Vagina (tissue), 2 donors: Measurements from ENCODE around the gene EHBP1. TPM values are rescaled to one million over a fixed set of nuclear protein-coding genes. Genes with fewer than 3 reads are reported as not detected.

ENCODE experiments used
- DNase-seq, 2 donors: peaks; one replicate each; pipeline ENCODE4 v3.0.0-alpha.2; 2017; ENCODE audit errors: extremely low spot score in 2 of 2
- H3K27ac ChIP-seq: fragments of 200-600 bp; sonication (generic); one replicate; pipeline ENCODE4 v1.5.1; 2019
- H3K27me3 ChIP-seq: fragments of 200-600 bp; sonication (generic); one replicate; pipeline ENCODE4 v1.5.1; 2019
- H3K36me3 ChIP-seq, 2 donors: fragments of 200-600 bp; sonication (generic); one replicate each; pipeline ENCODE4 v1.5.1; 2017 to 2019
- H3K4me1 ChIP-seq: fragments of 200-600 bp; sonication (generic); one replicate; pipeline ENCODE4 v1.5.1; 2019
- H3K4me3 ChIP-seq, 2 donors: fragments of 200-600 bp; sonication (generic); 1 replicate in 1 of 2; 2 replicates in 1 of 2; pipeline ENCODE4 v1.5.1; 2016 to 2019
- H3K9me3 ChIP-seq: fragments of 200-600 bp; sonication (generic); one replicate; pipeline ENCODE4 v1.5.1; 2019
- POLR2A ChIP-seq, 2 donors: fragments of 450-650 bp; IDR thresholded peaks; one replicate each; pipeline ENCODE4 v1.6.1; 2017; ENCODE audit warnings: antibody characterized with exemption in 2 of 2, mild to moderate bottlenecking in 2 of 2, moderate library complexity in 2 of 2
- POLR2AphosphoS5 ChIP-seq, 2 donors: sonication (generic); formaldehyde crosslinking; IDR thresholded peaks; one replicate each; pipeline ENCODE4 v1.9.0; 2017; ENCODE audit warnings: antibody characterized with exemption in 2 of 2, mild to moderate bottlenecking in 2 of 2, low read depth in 1 of 2; ENCODE audit not compliant: insufficient read depth in 1 of 2
- intact Hi-C: fragments of 100-400 bp; cut with DNase I; formaldehyde crosslinking; loops from one replicate; pipeline ENCODE4 v1.15.1; 2023
- total RNA-seq: library from RNA; depleted of rRNA; stranded (reverse); fragments of >200 nt; gene quantifications from one replicate; pipeline ENCODE4 v1.2.3, GENCODE V29; 2016
- TF ChIP-seq, protein P1 (sequence below), 3 experiments: fragments of 450-650 bp in 2 of 3; fragments of 200-600 bp in 1 of 3; sonication (generic) in 1 of 3; IDR thresholded peaks; one replicate each; pipeline ENCODE4 v1.5.1; 2017 to 2019; ENCODE audit warnings: antibody characterized with exemption in 3 of 3, mild to moderate bottlenecking in 2 of 3, moderate library complexity in 2 of 3

EHBP1 gene
- total RNA-seq, 1 donor from 2014 or later = 97.7 TPM

DNA sequence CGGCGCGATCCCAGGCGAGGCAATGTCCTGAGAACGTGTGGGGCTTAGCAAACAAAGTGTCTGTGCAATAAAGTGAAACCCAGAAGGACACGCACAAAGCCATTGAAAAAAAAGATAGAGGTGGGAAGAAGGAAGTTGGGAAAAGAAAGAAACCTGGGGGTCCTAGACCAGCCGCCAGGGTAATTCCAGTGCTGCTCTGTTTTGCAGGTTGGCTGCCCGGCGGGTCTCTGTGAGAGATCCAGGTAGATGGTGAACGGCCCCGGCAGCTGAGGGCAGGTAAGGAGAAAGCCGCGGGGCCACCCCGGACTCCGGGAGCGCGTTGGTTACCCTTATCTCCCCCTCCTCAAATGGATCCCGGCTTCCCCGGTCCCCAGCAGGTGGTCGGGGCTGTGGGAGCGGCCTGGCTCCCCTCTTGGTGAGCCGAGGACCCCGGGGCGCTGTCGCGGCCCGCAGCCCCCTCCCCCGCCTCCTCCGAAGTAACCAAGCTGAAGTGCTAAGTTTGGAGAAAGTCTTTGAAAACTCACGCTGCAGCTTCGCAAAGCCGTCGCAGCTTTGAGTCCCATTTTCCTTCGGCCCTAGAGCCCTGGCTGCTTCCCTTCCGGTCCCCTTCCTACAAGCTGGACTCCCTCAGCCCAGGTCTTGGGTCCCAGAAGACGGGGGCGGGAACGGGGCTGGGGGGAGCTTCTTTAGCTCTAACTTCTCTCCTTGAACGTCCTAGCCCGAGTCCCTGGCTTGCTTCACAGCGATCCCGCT is 345.7 kb downstream of the EHBP1 start:
- intact Hi-C loops = no loop called here
- no peaks in the 10 kb centered on the region for H3K36me3 ChIP-seq
- H3K27me3 ChIP-seq = peaks cover 6% of the 10 kb centered on the region
- H3K4me3 ChIP-seq = peak overlapping the region; percentile 42 to 59
- TF ChIP-seq POLR2AphosphoS5 (IDR thresholded peaks at IDR 0.05; ENCODE audit: insufficient read depth in 1 of 2, low read depth in 1 of 2) = no peak
- TF ChIP-seq, protein P1, sequence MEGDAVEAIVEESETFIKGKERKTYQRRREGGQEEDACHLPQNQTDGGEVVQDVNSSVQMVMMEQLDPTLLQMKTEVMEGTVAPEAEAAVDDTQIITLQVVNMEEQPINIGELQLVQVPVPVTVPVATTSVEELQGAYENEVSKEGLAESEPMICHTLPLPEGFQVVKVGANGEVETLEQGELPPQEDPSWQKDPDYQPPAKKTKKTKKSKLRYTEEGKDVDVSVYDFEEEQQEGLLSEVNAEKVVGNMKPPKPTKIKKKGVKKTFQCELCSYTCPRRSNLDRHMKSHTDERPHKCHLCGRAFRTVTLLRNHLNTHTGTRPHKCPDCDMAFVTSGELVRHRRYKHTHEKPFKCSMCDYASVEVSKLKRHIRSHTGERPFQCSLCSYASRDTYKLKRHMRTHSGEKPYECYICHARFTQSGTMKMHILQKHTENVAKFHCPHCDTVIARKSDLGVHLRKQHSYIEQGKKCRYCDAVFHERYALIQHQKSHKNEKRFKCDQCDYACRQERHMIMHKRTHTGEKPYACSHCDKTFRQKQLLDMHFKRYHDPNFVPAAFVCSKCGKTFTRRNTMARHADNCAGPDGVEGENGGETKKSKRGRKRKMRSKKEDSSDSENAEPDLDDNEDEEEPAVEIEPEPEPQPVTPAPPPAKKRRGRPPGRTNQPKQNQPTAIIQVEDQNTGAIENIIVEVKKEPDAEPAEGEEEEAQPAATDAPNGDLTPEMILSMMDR (IDR thresholded peaks at IDR 0.05) = no peak
- no peak for TF ChIP-seq POLR2A (IDR thresholded peaks at IDR 0.05)
- peaks cover 60% of the 10 kb centered on the region for H3K4me1 ChIP-seq
- H3K9me3 ChIP-seq = no peaks in the 10 kb centered on the region
- no peak overlapping the region for H3K27ac ChIP-seq
- DNase-seq = no peak

GRCh38 chr2:63051795-63052333 is 346.4 kb downstream of the EHBP1 start:
- intact Hi-C loops = no loop called here
- no peak overlapping the region for H3K4me3 ChIP-seq

GRCh38 chr2:63052411-63053080 is 347.0 kb downstream of the EHBP1 start:
- no peaks in the 10 kb centered on the region for H3K36me3 ChIP-seq
- TF ChIP-seq, protein P1 (IDR thresholded peaks at IDR 0.05) = no peak
- TF ChIP-seq POLR2A (IDR thresholded peaks at IDR 0.05) (no peak), POLR2AphosphoS5 (IDR thresholded peaks at IDR 0.05; ENCODE audit: insufficient read depth in 1 of 2, low read depth in 1 of 2) (no peak)
- intact Hi-C loops = no loop called here
- no peak overlapping the region for H3K4me3 ChIP-seq
- H3K4me1 ChIP-seq = peaks cover 68% of the 10 kb centered on the region
- H3K27me3 ChIP-seq = peaks cover 6% of the 10 kb centered on the region
- no peaks in the 10 kb centered on the region for H3K9me3 ChIP-seq
- DNase-seq = no peak
- no peak overlapping the region for H3K27ac ChIP-seq

More at GRCh38 chr2:63051795-63052333, 346.4 kb downstream of the EHBP1 start:
- H3K36me3 ChIP-seq = no peaks in the 10 kb centered on the region
- no peak overlapping the region for H3K27ac ChIP-seq
- H3K9me3 ChIP-seq = no peaks in the 10 kb centered on the region
- H3K4me1 ChIP-seq = peaks cover 66% of the 10 kb centered on the region
- TF ChIP-seq POLR2A (IDR thresholded peaks at IDR 0.05) = no peak
- TF ChIP-seq, protein P1 (IDR thresholded peaks at IDR 0.05) = no peak
- no peak for TF ChIP-seq POLR2AphosphoS5 (IDR thresholded peaks at IDR 0.05; ENCODE audit: insufficient read depth in 1 of 2, low read depth in 1 of 2)
- no peak for DNase-seq
- H3K27me3 ChIP-seq = peaks cover 6% of the 10 kb centered on the region

- no peak for DNase-seq
- no peak for TF ChIP-seq POLR2A (IDR thresholded peaks at IDR 0.05)
- TF ChIP-seq, protein P1 (IDR thresholded peaks at IDR 0.05) = no peak
- TF ChIP-seq POLR2AphosphoS5 (IDR thresholded peaks at IDR 0.05; ENCODE audit: insufficient read depth in 1 of 2, low read depth in 1 of 2) = no peak
- Histone ChIP-seq H3K27me3 (peaks cover 8% of the 10 kb centered on the region), H3K9me3 (no peaks in the 10 kb centered on the region), H3K36me3 (no peaks in the 10 kb centered on the region), H3K4me1 (peaks cover 72% of the 10 kb centered on the region), H3K27ac (no peak overlapping the region), H3K4me3 (no peak overlapping the region)
- intact Hi-C loops = no loop called here
Observed at GRCh38 chr2:63053081-63053888, 347.8 kb downstream of the EHBP1 start.
